ENCODE measurements around the gene KRT3.
"Not testable (repeated sequence)": the region's sequence is repeated elsewhere in the genome, so short reads cannot be mapped to it uniquely, and the experiment has no call there.

The KRT3 gene

DNA sequence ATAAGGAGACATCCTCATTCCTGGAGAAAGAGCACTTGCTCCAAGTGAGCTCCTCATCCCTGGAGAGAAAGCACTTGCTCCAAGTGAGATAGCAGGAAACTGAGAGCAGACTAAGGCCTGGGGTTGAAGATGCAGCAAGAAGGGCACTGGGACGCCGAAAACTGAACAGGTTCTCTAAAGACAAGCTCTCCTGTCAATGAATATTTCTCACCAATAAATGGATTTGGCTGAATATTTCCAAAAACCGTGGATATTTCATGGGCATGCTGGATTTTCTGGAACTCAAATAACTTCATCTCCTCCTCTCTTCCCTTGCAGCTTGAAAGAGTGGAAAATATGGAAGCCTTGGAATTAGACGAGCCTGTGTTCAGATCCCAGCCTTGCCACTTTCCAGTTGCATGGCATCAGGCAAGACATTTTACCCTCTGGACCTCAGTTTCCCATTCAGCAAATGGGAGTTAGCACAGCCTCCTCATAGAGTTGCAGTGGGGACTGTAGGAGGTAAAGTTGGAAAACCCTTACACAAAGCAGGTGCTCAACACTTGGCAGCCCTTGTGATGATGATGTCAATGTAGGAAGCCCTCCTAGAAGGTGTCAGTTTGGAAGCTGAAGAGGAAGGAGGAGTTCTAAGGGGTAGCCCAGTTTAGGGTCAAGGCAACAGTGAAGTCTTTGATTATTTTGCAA lies 14.4 kb downstream of the KRT3 start:
- DNase-seq (ENCODE audit: low spot score): no peak

DNA sequence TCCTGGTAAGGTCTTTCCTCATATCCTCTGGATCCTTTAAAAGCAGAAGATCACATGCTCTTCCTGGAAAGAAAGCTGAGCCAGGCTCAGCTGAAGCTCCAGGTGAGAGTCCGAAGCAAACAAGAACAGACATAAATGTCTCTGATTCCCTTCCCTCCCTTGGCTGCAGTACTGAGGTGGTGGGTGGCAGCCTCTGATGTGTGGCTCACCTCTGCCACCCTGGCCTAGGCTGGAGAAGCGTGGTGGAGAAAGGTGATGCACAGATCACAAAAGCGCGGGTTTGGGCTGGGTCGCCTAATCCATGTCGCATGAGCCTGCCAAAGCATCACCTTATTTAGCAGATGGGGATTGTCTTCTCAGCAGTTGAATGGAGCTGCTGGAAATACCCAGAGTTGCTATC lies 16.0 kb downstream of the KRT3 start:
- no peak for DNase-seq (ENCODE audit: low spot score)

DNA sequence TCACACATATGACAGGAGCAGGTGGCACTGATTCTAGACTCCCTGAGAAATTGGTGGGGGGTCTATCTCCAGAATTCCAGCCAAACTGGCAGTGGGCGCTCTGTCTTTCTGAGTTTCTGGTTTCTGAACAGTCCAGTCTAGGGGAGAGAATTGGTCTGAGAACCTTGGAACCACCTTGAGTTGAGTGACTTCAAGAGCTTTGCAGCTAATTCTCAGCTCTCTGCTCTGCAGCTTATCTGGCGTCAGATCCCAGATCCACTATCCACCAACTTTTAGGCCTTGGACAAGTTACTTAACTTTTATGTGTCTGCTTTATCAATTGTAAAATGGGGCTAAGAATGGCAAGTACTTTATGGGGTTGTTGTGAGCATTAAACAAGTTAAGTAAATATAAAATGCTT lies 17.1 kb downstream of the KRT3 start:
- DNase-seq (ENCODE audit: low spot score): no peak

DNA sequence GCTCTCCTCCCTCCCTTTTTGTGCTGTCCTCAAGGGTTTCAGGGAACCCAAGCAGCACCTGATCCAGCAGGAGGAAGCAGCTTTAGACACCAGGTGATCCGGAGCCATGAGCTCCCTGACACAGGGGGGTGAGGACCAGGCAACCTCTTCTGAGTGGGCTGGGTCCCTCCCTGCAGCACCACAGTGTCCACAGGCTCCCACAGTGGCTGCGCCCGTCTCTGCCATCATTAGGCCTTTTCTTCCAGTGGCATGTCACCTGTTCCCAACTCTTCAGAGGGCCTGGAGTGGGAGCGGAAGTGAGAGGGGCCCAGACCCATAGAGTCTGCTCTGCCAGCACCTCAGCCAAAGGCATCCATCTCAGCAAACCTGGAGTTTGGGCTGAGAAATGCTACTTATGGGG lies 18.4 kb downstream of the KRT3 start:
- DNase-seq (ENCODE audit: low spot score): no peak

DNA sequence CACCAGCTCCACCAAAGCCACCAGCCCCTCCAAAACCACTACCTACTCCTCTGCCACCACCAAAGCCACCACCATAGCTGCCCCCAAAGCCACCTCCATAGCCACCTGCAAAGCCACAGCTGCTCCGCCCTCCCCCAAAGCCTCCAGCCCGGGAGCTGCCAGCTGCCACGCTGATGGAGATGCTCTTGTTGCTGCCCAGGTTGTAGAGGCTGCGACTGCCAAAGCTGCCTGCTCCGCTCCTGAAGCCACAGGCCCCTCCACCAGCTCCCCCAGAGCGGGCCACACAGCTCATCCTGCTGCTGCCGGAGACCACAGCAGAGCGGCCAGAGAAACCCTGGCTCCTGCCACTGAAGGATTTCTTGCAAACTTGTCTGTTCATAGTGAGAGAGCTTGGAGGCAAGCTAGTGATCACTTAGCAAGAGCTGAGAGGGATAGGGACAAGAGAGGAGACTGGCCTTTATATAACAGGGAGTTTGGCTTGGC lies 19.0 kb downstream of the KRT3 start, which contains the start of gene KRT76:
Gene KRT76, minus strand, starts transcription at position 433 of the 483 bp plus-strand sequence. Its CDS starts 54 bp downstream, at position 379.
- DNase-seq (ENCODE audit: low spot score): no peak

DNA sequence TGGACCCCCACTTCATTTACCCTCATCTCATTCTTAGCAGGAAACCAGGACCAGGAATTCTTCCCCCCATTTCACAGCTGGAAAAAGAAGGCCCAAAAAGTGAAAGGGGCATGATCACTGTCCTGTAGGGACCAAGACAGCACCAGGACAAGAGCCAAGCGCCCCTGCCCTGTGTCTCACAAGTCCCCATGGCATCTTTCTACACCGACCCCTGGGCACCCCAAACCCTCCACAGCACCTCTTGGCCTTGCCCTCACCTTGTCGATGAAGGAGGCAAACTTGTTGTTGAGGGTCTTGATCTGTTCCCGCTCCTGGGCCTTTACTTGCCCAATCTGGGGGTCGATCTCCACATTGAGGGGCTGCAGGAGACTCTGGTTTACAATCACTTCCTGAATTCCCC lies 19.5 kb downstream of the KRT3 start:
- no peak for DNase-seq (ENCODE audit: low spot score)

DNA sequence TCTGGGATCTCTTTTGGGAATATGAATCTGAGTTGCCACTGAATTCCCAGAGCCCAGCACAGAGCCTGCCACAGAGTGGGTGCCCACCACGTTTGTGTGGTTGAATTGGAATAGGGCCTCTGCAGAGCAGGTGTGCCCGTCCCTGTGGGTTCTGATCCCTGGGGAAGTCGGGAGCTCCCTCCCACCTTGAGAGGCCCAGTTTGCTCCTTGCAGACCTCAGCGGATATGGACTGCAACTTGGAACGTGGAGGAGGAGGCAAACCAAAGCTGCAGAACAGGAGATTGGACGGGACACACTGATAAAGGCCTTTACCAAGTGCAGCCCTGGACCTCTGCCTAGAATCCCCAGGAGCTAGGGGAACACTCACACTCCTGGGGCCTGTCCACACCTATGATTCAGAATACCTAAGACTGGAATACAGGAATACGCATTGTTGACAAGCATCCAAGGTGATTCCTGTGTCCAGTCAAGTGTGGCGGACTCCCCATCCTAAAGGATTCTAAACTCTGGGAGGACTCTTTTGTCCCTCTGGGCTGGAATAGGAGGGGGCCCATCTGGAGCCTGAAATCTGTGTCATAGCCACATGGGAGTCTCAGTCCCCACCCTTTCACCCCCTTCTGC lies 21.2 kb downstream of the KRT3 start:
- no peak for DNase-seq (ENCODE audit: low spot score)

DNA sequence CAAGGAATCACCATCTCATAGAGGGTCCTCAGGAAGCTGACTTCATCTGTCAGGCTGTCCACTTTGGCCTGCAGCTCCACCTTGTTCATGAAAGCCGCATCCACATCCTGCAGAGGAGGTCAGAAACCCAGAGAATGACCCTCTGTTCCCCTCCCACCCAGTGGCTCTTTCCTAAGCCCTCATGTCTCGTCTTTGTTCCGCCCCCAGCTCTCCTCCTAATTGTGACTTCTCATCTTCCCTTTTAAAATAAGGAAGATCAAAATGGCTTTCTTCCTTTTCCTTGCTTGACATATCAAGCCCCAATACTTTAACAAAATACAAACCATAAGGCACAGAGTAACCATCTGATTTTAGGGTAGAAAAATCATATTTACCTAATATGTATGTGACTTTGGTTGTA lies 23.1 kb downstream of the KRT3 start:
- DNase-seq (ENCODE audit: low spot score): no peak

DNA sequence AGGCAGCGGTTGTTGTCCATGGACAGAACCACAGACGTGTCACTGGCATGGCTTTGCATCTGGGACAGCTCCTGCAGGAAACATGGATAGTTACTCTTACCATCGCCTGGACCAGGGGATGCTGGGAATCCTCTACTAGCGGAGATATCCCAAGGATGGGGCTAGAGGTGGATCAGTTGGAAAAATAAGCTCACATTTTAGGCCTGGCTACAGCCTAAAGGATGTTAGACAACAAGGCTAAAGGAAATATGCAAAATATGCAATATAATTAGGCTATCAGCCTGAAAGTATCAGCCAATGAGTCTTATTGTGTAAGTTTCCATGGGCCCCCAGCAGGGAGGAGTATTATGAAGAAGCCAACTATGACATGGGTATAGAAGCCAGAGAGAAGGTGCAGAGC lies 23.7 kb downstream of the KRT3 start:
- DNase-seq (ENCODE audit: low spot score): no peak

DNA sequence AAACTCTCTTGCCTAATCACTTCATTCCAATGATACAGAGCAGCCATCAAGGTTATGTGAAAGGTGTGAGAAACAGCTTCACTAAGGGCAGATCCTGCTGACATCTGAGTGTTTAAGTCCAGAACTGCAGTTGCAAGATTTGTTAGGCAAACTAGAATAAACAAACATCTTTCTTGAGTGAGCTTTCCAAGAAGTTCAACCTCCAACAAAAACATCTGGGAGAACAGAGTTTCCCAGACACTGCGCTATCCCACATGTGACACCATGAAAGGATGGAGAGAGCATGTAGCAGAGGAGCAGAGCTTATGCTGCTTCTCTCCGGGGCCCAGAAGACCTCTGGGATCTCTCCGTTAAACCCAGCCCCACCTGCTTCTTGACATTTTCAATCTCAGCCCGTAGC lies 24.4 kb downstream of the KRT3 start:
- no peak for DNase-seq (ENCODE audit: low spot score)

DNA sequence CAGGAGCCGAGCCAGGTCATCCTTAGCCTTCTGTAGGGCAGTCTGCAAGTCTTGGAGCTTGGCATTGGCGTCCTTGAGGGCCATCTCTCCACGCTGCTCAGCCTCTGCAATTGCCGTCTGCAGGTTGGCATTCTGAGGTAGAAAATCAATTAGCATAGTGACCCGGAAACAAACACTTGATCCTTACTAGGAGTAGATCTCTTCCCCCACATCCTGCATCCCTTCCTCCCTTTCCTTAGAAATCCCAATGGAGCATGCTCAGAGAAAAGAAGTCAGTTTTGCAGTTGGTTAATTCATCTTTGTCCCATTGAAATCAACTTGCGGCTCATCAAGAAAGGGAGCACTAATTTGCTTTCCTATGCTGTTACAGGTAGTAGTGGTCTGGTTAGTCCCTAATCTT lies 24.8 kb downstream of the KRT3 start:
- no peak for DNase-seq (ENCODE audit: low spot score)

DNA sequence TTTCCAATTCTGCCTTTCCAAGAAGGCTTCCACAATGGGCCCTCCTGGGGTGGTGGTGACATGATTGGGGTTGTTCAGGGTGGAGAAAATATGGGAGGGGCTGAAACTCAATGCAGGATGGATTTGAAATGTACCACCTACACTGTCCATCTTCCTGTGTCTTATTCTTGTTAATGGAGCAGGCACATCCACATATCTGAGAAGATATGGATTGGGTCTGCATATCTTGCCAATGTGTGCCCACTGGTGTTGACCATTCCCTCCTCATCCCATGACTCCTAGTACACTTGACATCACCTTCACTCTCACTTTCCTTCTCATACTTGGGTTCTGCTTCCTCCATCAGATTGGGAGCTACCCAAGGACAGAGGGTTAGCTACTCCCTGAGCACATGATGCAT lies 26.0 kb downstream of the KRT3 start:
- DNase-seq (ENCODE audit: low spot score): no peak

DNA sequence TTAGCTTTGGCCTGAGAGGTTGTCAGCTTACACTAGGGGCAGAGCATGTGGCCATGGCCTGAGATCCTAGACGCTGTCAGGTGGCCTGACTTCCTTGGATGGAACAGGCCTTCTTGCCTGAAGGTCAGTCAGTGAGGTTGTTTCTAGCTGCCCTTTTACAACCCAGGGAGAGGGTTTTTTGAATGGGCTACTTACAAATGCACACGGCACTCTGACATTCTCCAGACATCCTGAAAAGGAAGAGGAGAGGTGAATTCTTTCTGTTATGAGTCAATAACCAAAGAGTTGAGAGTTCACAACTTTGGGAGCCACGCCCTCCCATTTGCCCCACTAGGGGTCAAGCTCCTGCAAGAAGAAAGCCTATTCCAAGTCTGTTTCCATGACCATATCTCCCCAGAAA lies 26.6 kb downstream of the KRT3 start:
- DNase-seq (ENCODE audit: low spot score): no peak

DNA sequence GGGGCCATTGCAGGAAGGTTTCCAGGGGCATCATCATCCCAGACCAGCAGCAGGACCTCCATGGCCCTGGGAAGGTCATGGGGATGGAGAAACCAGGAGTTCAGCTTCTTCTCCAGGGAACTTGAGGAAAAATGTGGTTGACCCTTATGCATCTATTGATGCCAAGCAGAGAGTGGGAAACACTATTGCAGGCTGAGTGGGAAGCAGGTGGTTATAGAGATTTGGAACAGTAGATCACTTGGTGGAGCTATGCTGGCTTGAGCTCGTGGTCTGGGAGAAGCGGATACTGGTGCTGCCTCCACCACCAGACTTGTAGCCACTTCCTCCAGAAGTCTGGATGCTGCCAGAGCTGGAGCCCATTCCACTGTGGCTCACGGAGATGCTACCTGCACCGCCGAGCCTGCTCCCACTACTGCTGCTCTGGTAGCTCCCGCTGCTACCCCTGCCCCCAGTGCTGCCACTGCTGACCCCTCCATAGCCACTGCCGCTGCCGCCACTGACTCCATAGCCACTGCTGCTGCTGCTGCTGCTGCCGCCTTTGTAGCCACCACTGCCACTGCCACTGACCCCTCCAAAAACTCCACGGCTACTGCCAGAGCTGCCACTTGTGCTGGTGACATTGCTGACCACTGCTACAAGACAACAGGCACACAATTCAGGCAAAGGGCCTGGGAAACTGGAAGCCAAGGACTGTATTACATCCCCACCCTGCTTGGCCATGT lies 27.3 kb downstream of the KRT3 start:
- DNase-seq (ENCODE audit: low spot score): no peak

DNA sequence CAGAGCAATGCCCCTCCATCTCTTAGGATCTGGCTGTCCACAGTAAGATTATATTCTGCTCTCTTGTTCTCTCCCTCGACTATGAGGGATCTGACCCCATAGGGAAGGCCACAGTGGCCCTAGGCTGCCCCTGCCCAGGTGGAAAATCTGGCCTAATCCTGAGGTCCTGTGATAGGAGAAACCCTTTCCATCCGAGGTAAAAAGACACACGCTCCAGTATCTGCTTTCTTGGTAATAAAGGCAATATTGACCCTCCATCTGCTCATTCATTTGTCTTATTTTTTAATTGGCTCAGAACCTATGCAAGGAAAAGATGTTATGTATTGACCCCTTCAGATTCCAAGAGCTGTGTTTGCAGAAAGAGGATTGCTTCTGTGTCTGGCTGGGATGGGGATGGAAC lies 28.5 kb downstream of the KRT3 start:
- no peak for DNase-seq (ENCODE audit: low spot score)

DNA sequence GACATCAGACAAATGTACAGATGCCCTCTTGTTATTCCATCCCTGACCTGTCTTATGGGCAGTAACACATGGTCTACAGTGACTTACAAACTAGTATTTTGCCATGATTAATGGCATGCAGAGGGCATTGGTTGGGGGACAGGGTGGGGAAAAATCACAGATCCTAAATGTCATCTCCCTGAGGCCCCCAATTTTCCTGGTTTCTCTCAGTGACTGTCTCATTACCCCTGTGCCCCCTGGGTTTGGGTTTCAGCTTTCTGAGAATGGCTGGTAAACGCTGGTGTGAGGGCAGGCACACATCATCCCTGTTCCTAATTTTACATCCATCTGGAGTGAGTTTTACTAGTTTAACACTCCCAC lies 28.9 kb downstream of the KRT3 start:
- no peak for DNase-seq (ENCODE audit: low spot score)

DNA sequence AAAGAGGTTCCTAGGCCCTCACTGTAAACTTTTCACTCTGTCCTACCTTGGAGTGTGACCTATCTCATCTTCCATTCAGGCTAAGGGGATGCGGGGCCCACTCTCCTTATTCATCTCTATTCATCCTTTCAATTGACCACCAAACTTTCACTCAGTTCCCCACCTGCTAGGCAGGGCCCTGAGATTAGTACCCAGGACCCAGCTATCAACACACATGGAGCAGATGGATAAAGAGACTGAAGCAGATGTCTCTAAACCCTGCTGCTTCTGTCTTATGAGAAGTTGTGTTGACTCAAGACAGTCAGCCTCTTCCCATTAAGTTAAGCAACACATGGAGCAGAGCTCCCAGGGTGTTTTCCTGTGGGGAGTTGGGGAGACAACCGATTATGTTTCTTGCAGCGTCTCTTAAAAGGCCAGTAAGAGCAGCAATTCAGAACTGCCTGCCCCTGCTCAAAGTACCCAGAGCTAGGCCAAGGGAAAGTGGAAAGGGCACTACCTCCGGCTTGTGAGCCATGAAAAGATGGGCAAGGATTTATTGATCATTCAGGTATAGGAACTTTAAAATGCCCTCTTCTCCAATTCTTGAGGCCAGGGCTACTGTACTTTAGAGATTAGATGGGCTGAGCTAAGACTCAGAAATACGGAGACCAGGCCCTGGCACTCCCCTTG lies 29.4 kb downstream of the KRT3 start:
- DNase-seq (ENCODE audit: low spot score): no peak

DNA sequence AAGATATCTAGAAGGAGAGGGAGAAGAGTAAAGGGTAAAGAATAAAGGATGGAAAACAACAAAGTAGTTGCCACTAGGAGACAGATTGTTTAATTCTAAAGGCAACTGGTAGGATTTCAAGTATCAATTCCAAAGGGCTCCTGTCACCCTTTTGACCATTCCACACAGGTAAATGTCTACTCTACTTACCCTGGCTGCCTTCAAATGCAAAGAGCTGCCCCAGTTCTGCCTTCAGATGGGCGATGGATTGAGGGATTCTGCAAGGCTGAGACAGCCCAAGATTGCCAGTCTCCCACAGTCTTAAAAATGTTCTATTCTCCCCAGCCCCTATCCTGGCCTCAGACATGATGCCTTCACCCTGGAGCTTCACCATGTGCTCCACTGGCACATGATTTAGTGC lies 30.2 kb downstream of the KRT3 start:
- DNase-seq (ENCODE audit: low spot score): no peak

DNA sequence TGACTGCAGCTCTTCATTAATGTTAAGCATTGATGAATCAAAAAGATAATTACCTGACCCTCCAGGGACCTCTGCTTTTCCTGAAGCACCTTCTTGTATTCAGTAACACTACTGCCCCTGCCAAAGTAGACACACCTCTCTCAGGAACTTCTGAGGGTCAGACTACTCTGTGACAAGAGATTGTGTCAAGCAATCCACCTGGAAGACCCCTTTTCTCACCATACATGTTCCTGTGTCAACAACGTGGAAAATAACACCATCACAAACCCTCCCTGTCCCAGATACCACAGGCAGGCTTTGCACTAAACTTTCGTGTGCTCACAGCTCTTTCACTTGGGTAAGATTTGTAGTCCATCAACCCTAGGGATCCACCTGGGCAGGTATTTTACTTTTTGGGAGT lies 31.9 kb downstream of the KRT3 start:
- no peak for DNase-seq (ENCODE audit: low spot score)

DNA sequence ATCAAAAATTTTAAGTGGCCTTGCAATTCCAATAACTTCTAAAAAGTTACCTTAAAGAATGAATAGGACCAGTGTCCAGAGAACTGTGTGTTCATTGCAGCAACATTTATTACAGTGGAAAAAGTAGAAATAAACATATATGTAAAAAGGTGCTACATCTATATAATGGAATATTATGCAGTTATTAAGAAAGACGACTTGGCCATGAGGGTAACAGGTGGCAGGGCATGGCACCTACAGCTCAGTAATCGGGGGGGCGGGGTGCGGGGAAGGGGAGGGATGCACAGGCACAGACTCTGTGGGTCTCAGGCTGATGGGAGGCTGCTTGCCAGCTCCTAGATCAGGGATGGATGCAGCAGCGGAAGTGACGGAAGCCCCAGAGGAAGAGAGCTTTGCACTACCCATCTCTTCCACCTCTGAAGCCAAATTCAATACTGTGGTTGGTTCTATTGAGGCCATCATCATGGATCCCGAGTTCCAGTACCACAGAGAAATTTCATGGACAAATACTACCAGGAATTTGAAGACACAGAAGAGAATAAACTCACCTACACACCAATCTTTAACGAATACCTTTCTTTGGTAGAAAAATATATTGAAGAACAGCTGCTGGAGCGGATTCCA lies 32.8 kb downstream of the KRT3 start:
- DNase-seq (ENCODE audit: low spot score): no peak

DNA sequence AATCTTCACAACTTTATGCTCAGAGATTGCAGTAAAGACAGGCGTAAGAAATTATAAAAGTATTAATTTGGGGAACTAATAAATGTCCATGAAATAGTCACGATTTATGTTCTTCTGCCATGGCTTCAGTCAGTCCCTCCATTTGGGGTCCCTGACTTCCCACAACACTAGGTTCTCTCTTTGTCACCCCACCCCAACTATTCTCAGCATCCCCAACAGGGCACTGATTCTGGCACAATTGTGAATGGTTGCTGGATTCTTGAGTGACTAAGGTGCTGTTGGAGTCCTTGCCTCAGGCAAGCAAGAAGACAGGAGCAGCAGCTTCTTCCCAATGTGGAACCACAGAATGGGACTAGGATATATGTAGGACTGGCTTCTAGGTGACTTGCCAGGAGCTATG lies 34.1 kb downstream of the KRT3 start:
- no peak for DNase-seq (ENCODE audit: low spot score)

DNA sequence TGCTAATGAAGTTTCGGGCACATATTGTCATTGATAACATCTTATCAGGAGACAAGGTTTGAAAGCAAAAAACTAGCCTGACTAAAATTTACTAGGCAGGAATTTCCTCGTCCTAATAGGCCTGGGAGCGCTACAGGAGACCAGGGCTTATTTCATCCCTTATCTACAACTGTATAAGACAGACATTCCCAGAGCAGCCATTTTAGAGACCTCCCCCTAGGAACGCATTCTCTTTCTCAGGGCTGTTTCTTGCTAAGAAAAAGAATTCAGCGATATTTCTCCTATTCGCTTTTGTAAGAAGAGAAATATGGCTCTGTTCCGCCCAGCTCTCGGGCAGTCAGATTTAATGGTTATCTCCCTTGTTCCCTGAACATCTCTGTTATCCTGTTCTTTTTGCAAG lies 34.7 kb downstream of the KRT3 start:
- not testable (repeated sequence) for DNase-seq (ENCODE audit: low spot score)
